Heart left ventricle (tissue), 13 donors: ENCODE measurements around the gene POLR1G.

Experiments
- CTCF ChIP-seq, 12 donors: fragments of 200-600 bp; sonication (generic) in 4 of 12; IDR thresholded peaks; one replicate each; pipeline versions ENCODE4 v1.5.0 to v1.8.0; 2018 to 2022; ENCODE audit warnings: antibody characterized with exemption in 12 of 12, mild to moderate bottlenecking in 5 of 12
- POLR2A ChIP-seq, 2 donors: fragments of 450-650 bp; IDR thresholded peaks; one replicate each; pipeline ENCODE4 v1.6.1; 2017; ENCODE audit warnings: antibody characterized with exemption in 2 of 2, mild to moderate bottlenecking in 2 of 2, moderate library complexity in 2 of 2
- donor health status: ischemic (EF 13 %, LVEDD 7.1; RV severe dilation, severe dysfunction).
- donor health status: DM: no; HTN: yes; CAD: no.
- donor health status: DM: no; HTN: no; CAD: no.
- donor health status: ischemic (EF 25% LVEDD 6.9; RV normal size, moderate dysfunction).
- donor health status: ischemic (EF 25% LVEDD 5.7; RV mildly dilated, moderate dysfunction).
- donor health status: ischemic (EF 35%, LVEDD 5.7; RV mildly dilated, moderate dysfunction).
- donor health status: nonischemic (EF 11% LVEDD 7.7; RV severe dilation, severe dysfunction).
- donor health status: DM: yes; HTN: yes; CAD: no.
- donor health status: PGD.
- donor health status: ischemic (EF 29% LVEDD 5.4; RV normal size, mild dysfunction).
- donor health status: nonischemic (EF 23%, LVEDD 6.1; RV moderate dilation, normal function).

- TF ChIP-seq CTCF (IDR thresholded peaks at IDR 0.05) (no peak), POLR2A (IDR thresholded peaks at IDR 0.05) (no peak)
These were observed 13.5 kb downstream of the POLR1G start for GRCh38 chr19:45419895-45420294.
